WTC11 (cell line): ENCODE data around the gene PFN1. TPM values are rescaled to one million over a fixed set of nuclear protein-coding genes. Genes with fewer than 3 reads are reported as not detected.

Experiments
- ATAC-seq: fragments of 200-7000 bp; cut with Tn5 transposase; 2 replicates; pipeline ENCODE4 v1.10.0; 2021; ENCODE audit warnings: mild to moderate bottlenecking, moderate library complexity
- CTCF ChIA-PET: fragments of 300-600 bp; sonication (Branson Sonifier 250); formaldehyde crosslinking; loops from one replicate; lab custom pipeline; 2021; ENCODE audit warnings: antibody characterized with exemption; lab: Charles Lee
- POLR2A ChIA-PET: fragments of 350-600 bp; sonication (Branson Sonifier 250); formaldehyde crosslinking; loops from one replicate; lab custom pipeline; 2021; ENCODE audit warnings: antibody characterized with exemption; lab: Charles Lee
- DNase-seq: peaks from one replicate; pipeline ENCODE4 v3.0.0; 2021; ENCODE audit warnings: low spot score
- H3K27ac Mint-ChIP-seq: 2 replicates; pipeline ENCODE4 v1.8.0; 2021; ENCODE audit warnings: mixed read lengths
- H3K27me3 Mint-ChIP-seq: 2 replicates; pipeline ENCODE4 v1.8.0; 2021; ENCODE audit warnings: low read depth, mild to moderate bottlenecking, moderate library complexity, mixed read lengths
- H3K36me3 Mint-ChIP-seq: 2 replicates; pipeline ENCODE4 v1.8.0; 2021; ENCODE audit warnings: mixed read lengths
- H3K4me1 Mint-ChIP-seq: 2 replicates; pipeline ENCODE4 v1.8.0; 2022; ENCODE audit warnings: mixed read lengths
- H3K4me3 Mint-ChIP-seq: 2 replicates; pipeline ENCODE4 v1.8.0; 2021; ENCODE audit warnings: mild to moderate bottlenecking, moderate library complexity, mixed read lengths
- H3K9me3 Mint-ChIP-seq: 2 replicates; pipeline ENCODE4 v1.8.0; 2021; ENCODE audit warnings: mixed read lengths
- AR ChIP-seq: fragments of 250-450 bp; sonication (Bioruptor Pico); IDR thresholded peaks from 2 replicates; pipeline ENCODE4 v1.9.0; 2021; ENCODE audit warnings: mild to moderate bottlenecking
- FOXP1 ChIP-seq: sonication (generic); formaldehyde crosslinking; IDR thresholded peaks from 2 replicates; pipeline ENCODE4 v1.8.0; 2022; ENCODE audit warnings: missing genetic modification reagents, mild to moderate bottlenecking, moderate library complexity, borderline replicate concordance
- GABPB1 ChIP-seq: sonication (generic); formaldehyde crosslinking; IDR thresholded peaks from 2 replicates; pipeline ENCODE4 v1.8.1; 2023; ENCODE audit warnings: mild to moderate bottlenecking, missing genetic modification reagents
- GTF2I ChIP-seq: fragments of 250-450 bp; sonication (Bioruptor Pico); conservative IDR thresholded peaks from 2 replicates; pipeline ENCODE4 v1.4.0; 2021; ENCODE audit warnings: mild to moderate bottlenecking
- HMGXB4 ChIP-seq: sonication (generic); formaldehyde crosslinking; IDR thresholded peaks from 2 replicates; pipeline ENCODE4 v1.8.1; 2023; ENCODE audit warnings: mild to moderate bottlenecking, moderate library complexity, missing genetic modification reagents
- IRF1 ChIP-seq: sonication (generic); formaldehyde crosslinking; IDR thresholded peaks from 2 replicates; pipeline ENCODE4 v1.8.0; 2023; ENCODE audit warnings: missing genetic modification reagents
- JAZF1 ChIP-seq: fragments of 250-450 bp; sonication (Bioruptor Pico); IDR thresholded peaks from 2 replicates; pipeline ENCODE4 v1.9.0; 2021; ENCODE audit warnings: moderate library complexity, mild to moderate bottlenecking, inconsistent platforms
- OVOL2 ChIP-seq: fragments of 250-450 bp; sonication (Bioruptor Pico); IDR thresholded peaks from 2 replicates; pipeline ENCODE4 v1.9.0; 2021; ENCODE audit warnings: mild to moderate bottlenecking, borderline replicate concordance
- SMAD3 ChIP-seq: sonication (generic); formaldehyde crosslinking; IDR thresholded peaks from 2 replicates; pipeline ENCODE4 v1.8.0; 2022; ENCODE audit warnings: missing genetic modification reagents, mild to moderate bottlenecking, borderline replicate concordance
- SOX15 ChIP-seq: fragments of 250-450 bp; sonication (Bioruptor Pico); IDR thresholded peaks from 2 replicates; pipeline ENCODE4 v1.9.0; 2021; ENCODE audit warnings: mild to moderate bottlenecking
- STAT6 ChIP-seq: sonication (generic); formaldehyde crosslinking; conservative IDR thresholded peaks from 2 replicates; pipeline ENCODE4 v1.8.1; 2023; ENCODE audit warnings: mild to moderate bottlenecking, low read depth, missing genetic modification reagents, moderate library complexity
- TCF7 ChIP-seq: sonication (generic); formaldehyde crosslinking; IDR thresholded peaks from 2 replicates; pipeline ENCODE4 v1.8.0; 2022; ENCODE audit warnings: mild to moderate bottlenecking, low read depth, missing genetic modification reagents, moderate library complexity
- ZBTB21 ChIP-seq: sonication (generic); formaldehyde crosslinking; IDR thresholded peaks from 2 replicates; pipeline ENCODE4 v1.8.1; 2023; ENCODE audit warnings: mild to moderate bottlenecking, missing genetic modification reagents, borderline replicate concordance
- ZMAT4 ChIP-seq: fragments of 250-450 bp; sonication (Bioruptor Pico); IDR thresholded peaks from 2 replicates; pipeline ENCODE4 v1.9.0; 2021; ENCODE audit warnings: mild to moderate bottlenecking
- ZNF232 ChIP-seq: sonication (generic); formaldehyde crosslinking; IDR thresholded peaks from 2 replicates; pipeline ENCODE4 v1.8.0; 2022; ENCODE audit warnings: mild to moderate bottlenecking, missing genetic modification reagents
- ZSCAN18 ChIP-seq: fragments of 250-450 bp; sonication (Bioruptor Pico); IDR thresholded peaks from 2 replicates; pipeline ENCODE4 v2.1.2; 2022; ENCODE audit warnings: mild to moderate bottlenecking, moderate library complexity
- total RNA-seq: library from RNA; stranded (reverse); gene quantifications from 3 replicates; pipeline ENCODE4 v1.2.3, GENCODE V29; 2021

Gene PFN1
- total RNA-seq, 1 experiment from 2014 or later: 1,289 TPM

- CTCF ChIA-PET: interaction anchor here (0.9 kb wide), 1 partner anchor 51 kb away, joined by 4 read pairs; no protein-coding TSS in a partner anchor
- Mint-ChIP-seq H3K4me3 (no peak overlapping the region), H3K36me3 (peaks cover 12% of the 10 kb centered on the region), H3K27ac (peak overlapping the region; percentile 75), H3K4me1 (peaks cover 18% of the 10 kb centered on the region), H3K9me3 (peaks cover 4% of the 10 kb centered on the region), H3K27me3 (no peaks in the 10 kb centered on the region)
- DNase-seq (no peak), ATAC-seq (peak; percentile 40)
- 0 out of 2 replicates have a peak, but pooled peaks have one; percentile 19 for TF ChIP-seq GTF2I (CRISPR knock-in tag)
- no peak for TF ChIP-seq ZMAT4
- no peak for TF ChIP-seq FOXP1 (CRISPR knock-in tag)
- TF ChIP-seq TCF7 (CRISPR knock-in tag): no peak
- POLR2A ChIA-PET: no interaction called here
Measured at GRCh38 chr17:4960279-4960922, 12.1 kb upstream of the PFN1 start.

GRCh38 chr17:4959261-4959965 lies 11.1 kb upstream of the PFN1 start:
- ATAC-seq: peak; percentile 36
- DNase-seq: no peak
- H3K4me3 Mint-ChIP-seq: no peak overlapping the region
- H3K27ac Mint-ChIP-seq: peak overlapping the region; percentile 33; the same call in 1 of the 2 replicates
- H3K9me3 Mint-ChIP-seq: no peaks in the 10 kb centered on the region
- H3K36me3 Mint-ChIP-seq: peaks cover 7% of the 10 kb centered on the region; the same call in 1 of the 2 replicates
- ChIA-PET POLR2A (interaction anchor here (0.6 to 1.6 kb wide), 2 partner anchors 8 to 14 kb away, joined by 3 to 4 read pairs; no protein-coding TSS in a partner anchor), CTCF (interaction anchor here (0.9 to 1.7 kb wide), 3 partner anchors 8 to 50 kb away, joined by 3 to 4 read pairs (median 4); partner anchors contain the start of gene ENO3)
- peaks cover 18% of the 10 kb centered on the region for H3K4me1 Mint-ChIP-seq
- no peaks in the 10 kb centered on the region for H3K27me3 Mint-ChIP-seq
- TF ChIP-seq STAT6 (CRISPR knock-in tag) (no peak), SOX15 (no peak), ZNF232 (no peak)

- no peak overlapping the region for H3K27ac Mint-ChIP-seq
- ATAC-seq: no peak
- TF ChIP-seq OVOL2 (CRISPR knock-in tag) (no peak), IRF1 (no peak), JAZF1 (CRISPR knock-in tag) (no peak), GTF2I (CRISPR knock-in tag) (no peak), SMAD3 (no peak), HMGXB4 (CRISPR knock-in tag) (no peak), GABPB1 (CRISPR knock-in tag) (no peak), AR (CRISPR knock-in tag) (no peak), ZSCAN18 (CRISPR knock-in tag) (no peak), ZBTB21 (CRISPR knock-in tag) (no peak), FOXP1 (CRISPR knock-in tag) (no peak), ZNF232 (no peak)
- TF ChIP-seq, all 79 proteins: peak for 0
- H3K4me3 Mint-ChIP-seq: no peak overlapping the region
- peaks cover 7% of the 10 kb centered on the region; the same call in 1 of the 2 replicates for H3K36me3 Mint-ChIP-seq
- no peaks in the 10 kb centered on the region for H3K9me3 Mint-ChIP-seq
- peaks cover 28% of the 10 kb centered on the region for H3K4me1 Mint-ChIP-seq
- H3K27me3 Mint-ChIP-seq: no peaks in the 10 kb centered on the region
- no peak for DNase-seq
- POLR2A ChIA-PET: interaction anchor here (1.6 to 2.1 kb wide), 2 partner anchors 9 to 13 kb away, joined by 4 to 12 read pairs; partner anchors contain the start of gene SPAG7
- CTCF ChIA-PET: interaction anchor here (1.3 to 1.9 kb wide), 3 partner anchors 9 to 49 kb away, joined by 4 to 8 read pairs (median 7); partner anchors contain the start of genes RNF167 and SLC25A11
Measured at GRCh38 chr17:4958102-4958501, 9.8 kb upstream of the PFN1 start.
